Stomach (tissue), 4 donors: Measurements from ENCODE around the gene LYSMD1.

Experiments used
- CTCF ChIP-seq, 7 experiments: fragments of 450-650 bp in 4 of 7; fragments of 200-600 bp in 3 of 7; sonication (generic) in 3 of 7; IDR thresholded peaks; one replicate each; pipeline ENCODE4 v1.5.1; 2016 to 2019; ENCODE audit warnings: antibody characterized with exemption in 7 of 7, control low read depth in 2 of 7, mild to moderate bottlenecking in 1 of 7
- EP300 ChIP-seq: sonication (generic); formaldehyde crosslinking; IDR thresholded peaks from one replicate; pipeline ENCODE4 v1.6.1; 2017; ENCODE audit warnings: antibody characterized with exemption
- POLR2A ChIP-seq, 4 donors: fragments of 450-650 bp; IDR thresholded peaks; one replicate each; pipeline ENCODE4 v1.6.1; 2016; ENCODE audit warnings: antibody characterized with exemption in 4 of 4, control low read depth in 2 of 4, mild to moderate bottlenecking in 1 of 4, moderate library complexity in 1 of 4
- POLR2AphosphoS5 ChIP-seq, 3 donors: sonication (generic); formaldehyde crosslinking; IDR thresholded peaks; one replicate each; pipeline ENCODE4 v1.6.1; 2016; ENCODE audit warnings: antibody characterized with exemption in 3 of 3

- no peak for TF ChIP-seq POLR2A (IDR thresholded peaks at IDR 0.05)
- no peak for TF ChIP-seq POLR2AphosphoS5 (IDR thresholded peaks at IDR 0.05)
- no peak for TF ChIP-seq CTCF (IDR thresholded peaks at IDR 0.05)
- TF ChIP-seq EP300 = no peak
Measured at GRCh38 chr1:151171190-151171589, 5.5 kb upstream of the LYSMD1 start.
